CD4-positive, alpha-beta T cell (primary cell): ENCODE data around the gene ARSK. TPM values are rescaled to one million over a fixed set of nuclear protein-coding genes. Genes with fewer than 3 reads are reported as not detected.

Experiments
- ATAC-seq: fragments of 200-7000 bp; cut with Tn5 transposase; one replicate; pipeline ENCODE4 v1.10.0; 2022; ENCODE audit warnings: mild to moderate bottlenecking; ENCODE audit not compliant: poor library complexity
- CTCF ChIA-PET: fragments of 350-600 bp; sonication (Branson Sonifier 250); formaldehyde crosslinking; loops from one replicate; lab custom pipeline; 2021; ENCODE audit warnings: antibody characterized with exemption, inconsistent platforms; lab: Charles Lee
- POLR2A ChIA-PET: fragments of 350-600 bp; sonication (Branson Sonifier 250); formaldehyde crosslinking; loops from one replicate; lab custom pipeline; 2021; ENCODE audit warnings: antibody characterized with exemption, inconsistent platforms; lab: Charles Lee
- DNase-seq, 14 experiments: peaks; one replicate each; pipeline ENCODE4 v3.0.0-alpha.2; 2013 to 2020; ENCODE audit warnings: mixed read lengths in 2 of 14
- H3K27ac ChIP-seq, 2 donors: one replicate each; pipeline versions ENCODE4 v1.5.1 to v1.7.0; 2013; ENCODE audit warnings: low read length in 2 of 2, low read depth in 1 of 2, mild to moderate bottlenecking in 1 of 2
- H3K27me3 ChIP-seq, 2 experiments: 1 replicate in 1 of 2; 2 replicates in 1 of 2; pipeline versions ENCODE4 v1.6.1 to v1.7.0; 2013; ENCODE audit warnings: low read length in 2 of 2, control low read depth in 1 of 2, mild to moderate bottlenecking in 1 of 2, moderate library complexity in 1 of 2; ENCODE audit not compliant: insufficient read depth in 2 of 2, control insufficient read depth in 1 of 2
- H3K36me3 ChIP-seq: one replicate; pipeline ENCODE4 v1.6.1; 2013; ENCODE audit warnings: low read length, control low read depth; ENCODE audit not compliant: insufficient read depth
- H3K4me1 ChIP-seq: one replicate; pipeline ENCODE4 v1.6.1; 2013; ENCODE audit warnings: low read length, control low read depth; ENCODE audit not compliant: insufficient read depth
- H3K4me3 ChIP-seq: one replicate; pipeline ENCODE4 v1.5.1; 2013; ENCODE audit warnings: mild to moderate bottlenecking, low read length, moderate library complexity
- H3K9me3 ChIP-seq, 2 experiments: 1 replicate in 1 of 2; 2 replicates in 1 of 2; pipeline versions ENCODE4 v1.6.1 to v1.7.0; 2013; ENCODE audit warnings: low read length in 2 of 2, mild to moderate bottlenecking in 2 of 2, control low read depth in 1 of 2, moderate library complexity in 1 of 2; ENCODE audit not compliant: control insufficient read depth in 1 of 2, insufficient read depth in 1 of 2
- H3K27ac Mint-ChIP-seq: one replicate; pipeline ENCODE4 v1.8.0; 2020; ENCODE audit warnings: mixed read lengths
- H3K27me3 Mint-ChIP-seq: one replicate; pipeline ENCODE4 v1.8.0; 2021; ENCODE audit warnings: mixed read lengths
- H3K36me3 Mint-ChIP-seq: one replicate; pipeline ENCODE4 v1.8.0; 2021; ENCODE audit warnings: low read depth, mixed read lengths
- H3K4me1 Mint-ChIP-seq: one replicate; pipeline ENCODE4 v1.8.0; 2021; ENCODE audit warnings: low read depth, mixed read lengths
- H3K4me3 Mint-ChIP-seq: one replicate; pipeline ENCODE4 v1.8.0; 2020; ENCODE audit warnings: mild to moderate bottlenecking, mixed read lengths
- H3K9me3 Mint-ChIP-seq: one replicate; pipeline ENCODE4 v1.8.0; 2020; ENCODE audit warnings: mixed read lengths
- CTCF ChIP-seq: fragments of 200-600 bp; IDR thresholded peaks from one replicate; pipeline ENCODE4 v1.8.0; 2022; ENCODE audit warnings: antibody characterized with exemption, mild to moderate bottlenecking
- intact Hi-C, 2 experiments: fragments of 100-400 bp; cut with DNase I in 1 of 2; cut with micrococcal nuclease in 1 of 2; formaldehyde crosslinking; loops; one replicate each; pipeline versions ENCODE4 v1.15.1 to v1.9.0; 2023 to 2025; cut with DNase I, micrococcal nuclease
- total RNA-seq, 174 experiments: library from RNA in 2 of 174; stranded (reverse) in 2 of 174; gene quantifications; one replicate each; pipeline ENCODE4 v1.2.3 and lab custom pipeline; 2021 to 2026

ARSK gene
- total RNA-seq, 2 experiments from 2014 or later: 2.2 to 2.7 TPM

DNA sequence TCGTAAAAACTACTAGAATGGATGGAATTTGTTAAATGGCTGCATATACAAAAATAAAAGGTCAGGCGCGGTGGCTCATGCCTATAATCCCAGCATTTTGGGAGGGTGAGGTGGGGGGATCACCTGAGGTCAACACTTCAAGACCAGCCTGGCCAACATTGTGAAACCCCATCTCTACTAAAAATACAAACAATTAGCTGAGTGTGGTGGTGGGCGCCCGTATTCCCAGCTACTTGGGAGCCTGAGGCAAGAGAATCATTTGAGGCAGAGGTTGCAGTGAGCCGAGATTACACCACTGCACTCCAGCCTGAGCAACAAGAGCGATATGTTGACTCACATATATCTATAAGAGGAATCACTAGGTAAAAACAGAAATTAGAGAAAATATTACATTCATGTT, 55.6 kb downstream of the ARSK start:
- no peaks in the 10 kb centered on the region for H3K27me3 ChIP-seq
- H3K9me3 Mint-ChIP-seq: peaks cover 6% of the 10 kb centered on the region
- H3K27ac ChIP-seq: no peak overlapping the region
- H3K4me3 Mint-ChIP-seq: no peak overlapping the region
- H3K36me3 ChIP-seq: no peaks in the 10 kb centered on the region
- H3K27ac Mint-ChIP-seq: no peak overlapping the region
- no peak for DNase-seq
- peaks cover 15% of the 10 kb centered on the region for H3K4me1 Mint-ChIP-seq
- intact Hi-C loops: no loop called here
- no peak for TF ChIP-seq CTCF
- ATAC-seq: no peak
- ChIA-PET POLR2A (interaction anchor here (3.4 kb wide), 1 partner anchor 11 kb away, joined by 11 read pairs; no protein-coding TSS in a partner anchor), CTCF (interaction anchor here (0.7 kb wide), 1 partner anchor 663 kb away, joined by 4 read pairs; no protein-coding TSS in a partner anchor)
- peaks cover 0 to 8% of the 10 kb centered on the region in 2 experiments for H3K9me3 ChIP-seq
- no peak overlapping the region for H3K4me3 ChIP-seq
- no peaks in the 10 kb centered on the region for H3K4me1 ChIP-seq
- H3K36me3 Mint-ChIP-seq: peaks cover 23% of the 10 kb centered on the region
- no peaks in the 10 kb centered on the region for H3K27me3 Mint-ChIP-seq

- CTCF ChIA-PET: no interaction called here
- DNase-seq: no peak
- intact Hi-C loops: no loop called here
Measured at GRCh38 chr5:95611396-95611795, 56.5 kb downstream of the ARSK start.

DNA sequence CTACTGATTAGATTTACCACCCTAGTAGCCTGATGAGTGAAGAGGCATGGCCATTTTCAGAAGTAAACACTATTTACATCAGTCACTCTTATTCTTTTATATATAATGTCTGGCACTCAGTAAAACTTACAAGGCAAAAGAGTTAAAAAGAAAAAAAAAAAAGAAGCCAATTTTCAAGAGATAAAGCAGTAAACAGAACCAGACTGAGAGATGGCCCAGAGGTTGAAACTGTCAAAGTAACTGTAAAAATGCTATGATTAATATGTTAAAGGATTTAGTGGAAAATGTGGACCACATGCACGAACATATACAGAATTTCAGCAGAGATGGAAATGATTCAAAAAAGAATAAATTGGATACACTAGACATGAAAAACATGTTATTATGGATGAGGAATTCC, 58.6 kb downstream of the ARSK start:
- H3K27me3 ChIP-seq: no peaks in the 10 kb centered on the region
- H3K4me3 Mint-ChIP-seq: no peak overlapping the region
- peaks cover 0 to 8% of the 10 kb centered on the region in 2 experiments for H3K9me3 ChIP-seq
- intact Hi-C loops: no loop called here
- no peak overlapping the region for H3K27ac ChIP-seq
- H3K36me3 Mint-ChIP-seq: peaks cover 23% of the 10 kb centered on the region
- H3K9me3 Mint-ChIP-seq: peaks cover 6% of the 10 kb centered on the region
- no peak overlapping the region for H3K27ac Mint-ChIP-seq
- ATAC-seq (no peak), DNase-seq (no peak)
- H3K4me1 Mint-ChIP-seq: peaks cover 39% of the 10 kb centered on the region
- H3K36me3 ChIP-seq: no peaks in the 10 kb centered on the region
- CTCF ChIA-PET: no interaction called here
- no peaks in the 10 kb centered on the region for H3K4me1 ChIP-seq
- POLR2A ChIA-PET: no interaction called here
- no peak for TF ChIP-seq CTCF
- H3K4me3 ChIP-seq: no peak overlapping the region
- H3K27me3 Mint-ChIP-seq: no peaks in the 10 kb centered on the region

More at GRCh38 chr5:95611396-95611795, 56.5 kb downstream of the ARSK start:
- no peak overlapping the region for H3K27ac ChIP-seq
- Mint-ChIP-seq H3K27ac (no peak overlapping the region), H3K9me3 (peaks cover 6% of the 10 kb centered on the region), H3K36me3 (peaks cover 23% of the 10 kb centered on the region), H3K4me3 (no peak overlapping the region), H3K27me3 (no peaks in the 10 kb centered on the region), H3K4me1 (peaks cover 22% of the 10 kb centered on the region)
- peaks cover 0 to 8% of the 10 kb centered on the region in 2 experiments for H3K9me3 ChIP-seq
- no peak for TF ChIP-seq CTCF
- H3K4me3 ChIP-seq: no peak overlapping the region
- H3K36me3 ChIP-seq: no peaks in the 10 kb centered on the region
- no peaks in the 10 kb centered on the region for H3K27me3 ChIP-seq
- H3K4me1 ChIP-seq: no peaks in the 10 kb centered on the region
- ATAC-seq: no peak
- POLR2A ChIA-PET: interaction anchor here (1.3 to 3.4 kb wide), 2 partner anchors 10 to 56 kb away, joined by 3 to 11 read pairs; partner anchors contain the start of genes ARSK and SKIC3
